KMS-11 (cell line): ENCODE data around the gene RPL12.

Source experiments
- H2AFZ ChIP-seq: fragments of 200-600 bp; sonication (generic); 2 replicates; pipeline ENCODE4 v1.6.1; 2016; ENCODE audit warnings: antibody characterized with exemption, mixed run types, low read depth
- H3K27ac ChIP-seq: fragments of 200-600 bp; sonication (generic); 2 replicates; pipeline ENCODE4 v1.6.1; 2016; ENCODE audit warnings: mild to moderate bottlenecking, mixed run types
- H3K27me3 ChIP-seq: fragments of 200-600 bp; sonication (generic); 2 replicates; pipeline ENCODE4 v1.6.1; 2017; ENCODE audit warnings: mild to moderate bottlenecking, low read depth, mixed run types, moderate library complexity; ENCODE audit not compliant: insufficient read depth
- H3K36me3 ChIP-seq: fragments of 200-600 bp; sonication (generic); 2 replicates; pipeline ENCODE4 v1.6.1; 2017; ENCODE audit warnings: mild to moderate bottlenecking, mixed run types; ENCODE audit not compliant: insufficient read depth
- H3K4me1 ChIP-seq: fragments of 200-600 bp; sonication (generic); 2 replicates; pipeline ENCODE4 v1.6.1; 2016; ENCODE audit warnings: mild to moderate bottlenecking, low read depth, mixed run types; ENCODE audit not compliant: poor library complexity, severe bottlenecking
- H3K4me2 ChIP-seq: fragments of 200-600 bp; sonication (generic); 2 replicates; pipeline ENCODE4 v1.7.0; 2016; ENCODE audit warnings: mild to moderate bottlenecking, mixed run types
- H3K4me3 ChIP-seq: fragments of 200-600 bp; sonication (generic); IDR thresholded peaks from 2 replicates; pipeline ENCODE4 v1.6.1; 2017; ENCODE audit warnings: low read depth, low read length, mixed read lengths; ENCODE audit not compliant: insufficient read depth
- H3K79me2 ChIP-seq: fragments of 200-600 bp; sonication (generic); 2 replicates; pipeline ENCODE4 v1.6.1; 2016; ENCODE audit warnings: low read depth, mixed run types; ENCODE audit not compliant: insufficient read depth
- H3K9ac ChIP-seq: fragments of 200-600 bp; sonication (generic); 2 replicates; pipeline ENCODE4 v1.6.1; 2016; ENCODE audit warnings: mild to moderate bottlenecking, mixed run types
- H4K20me1 ChIP-seq: fragments of 200-600 bp; sonication (generic); 2 replicates; pipeline ENCODE4 v1.6.1; 2016; ENCODE audit warnings: mild to moderate bottlenecking, mixed run types; ENCODE audit not compliant: insufficient read depth
- TF ChIP-seq, protein P1 (sequence below): fragments of 200-600 bp; sonication (generic); conservative IDR thresholded peaks from 2 replicates; pipeline ENCODE4 v1.6.1; 2017; ENCODE audit warnings: low read depth, mild to moderate bottlenecking, antibody characterized with exemption, low read length, moderate library complexity, mixed read lengths

Gene RPL12

GRCh38 chr9:127457191-127457878 is 6.1 kb upstream of the RPL12 start:
- Histone ChIP-seq H3K36me3 (no peaks in the 10 kb centered on the region), H3K4me3 (no peak overlapping the region), H3K27ac (no peak overlapping the region)

GRCh38 chr9:127455324-127455992 is 4.3 kb upstream of the RPL12 start:
- Histone ChIP-seq H4K20me1 (no peaks in the 10 kb centered on the region), H3K27me3 (no peaks in the 10 kb centered on the region), H3K4me3 (no peak overlapping the region), H3K9ac (no peak overlapping the region), H3K79me2 (peaks cover 8% of the 10 kb centered on the region), H3K36me3 (peaks cover 1% of the 10 kb centered on the region; the same call in 1 of the 2 replicates), H3K27ac (no peak overlapping the region), H2AFZ (no peak overlapping the region), H3K4me1 (peaks cover 9% of the 10 kb centered on the region), H3K4me2 (no peak overlapping the region)
- TF ChIP-seq, protein P1, sequence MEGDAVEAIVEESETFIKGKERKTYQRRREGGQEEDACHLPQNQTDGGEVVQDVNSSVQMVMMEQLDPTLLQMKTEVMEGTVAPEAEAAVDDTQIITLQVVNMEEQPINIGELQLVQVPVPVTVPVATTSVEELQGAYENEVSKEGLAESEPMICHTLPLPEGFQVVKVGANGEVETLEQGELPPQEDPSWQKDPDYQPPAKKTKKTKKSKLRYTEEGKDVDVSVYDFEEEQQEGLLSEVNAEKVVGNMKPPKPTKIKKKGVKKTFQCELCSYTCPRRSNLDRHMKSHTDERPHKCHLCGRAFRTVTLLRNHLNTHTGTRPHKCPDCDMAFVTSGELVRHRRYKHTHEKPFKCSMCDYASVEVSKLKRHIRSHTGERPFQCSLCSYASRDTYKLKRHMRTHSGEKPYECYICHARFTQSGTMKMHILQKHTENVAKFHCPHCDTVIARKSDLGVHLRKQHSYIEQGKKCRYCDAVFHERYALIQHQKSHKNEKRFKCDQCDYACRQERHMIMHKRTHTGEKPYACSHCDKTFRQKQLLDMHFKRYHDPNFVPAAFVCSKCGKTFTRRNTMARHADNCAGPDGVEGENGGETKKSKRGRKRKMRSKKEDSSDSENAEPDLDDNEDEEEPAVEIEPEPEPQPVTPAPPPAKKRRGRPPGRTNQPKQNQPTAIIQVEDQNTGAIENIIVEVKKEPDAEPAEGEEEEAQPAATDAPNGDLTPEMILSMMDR: peak; percentile 38; the same call in 1 of the 2 replicates

More at GRCh38 chr9:127457191-127457878, 6.1 kb upstream of the RPL12 start:
- no peak overlapping the region for H3K4me2 ChIP-seq
- no peaks in the 10 kb centered on the region for H3K27me3 ChIP-seq
- no peaks in the 10 kb centered on the region for H4K20me1 ChIP-seq
- TF ChIP-seq, protein P1: no peak
- H2AFZ ChIP-seq: no peak overlapping the region
- peaks cover 8% of the 10 kb centered on the region for H3K4me1 ChIP-seq
- no peak overlapping the region for H3K9ac ChIP-seq
- no peaks in the 10 kb centered on the region for H3K79me2 ChIP-seq

DNA sequence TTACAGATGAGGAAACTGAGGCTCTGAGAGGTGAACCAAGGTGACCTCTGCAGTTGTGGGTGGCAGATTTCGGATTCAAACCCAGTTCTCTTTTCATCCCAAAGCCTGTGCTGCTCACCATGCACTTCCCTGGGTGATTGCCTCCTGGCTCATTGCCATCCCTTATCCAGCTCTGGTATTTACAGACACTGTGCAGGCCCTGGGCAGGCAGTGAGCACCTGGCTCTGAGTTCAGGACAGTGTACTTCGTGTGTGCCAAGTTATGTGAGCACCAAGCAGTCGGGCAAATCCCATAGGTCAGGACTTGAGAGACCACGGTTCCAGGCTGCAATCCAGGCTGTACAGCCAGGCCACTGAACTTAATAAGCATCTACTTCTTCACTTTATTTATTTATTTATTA is 1.5 kb upstream of the RPL12 start:
- Histone ChIP-seq H3K4me2 (peak overlapping the region; percentile 65; the same call in 1 of the 2 replicates), H4K20me1 (peaks cover 9% of the 10 kb centered on the region; the same call in 1 of the 2 replicates), H3K27ac (no peak overlapping the region), H3K79me2 (peaks cover 34% of the 10 kb centered on the region), H3K4me1 (peaks cover 22% of the 10 kb centered on the region), H2AFZ (peak overlapping the region; percentile 65; the same call in 1 of the 2 replicates), H3K36me3 (peaks cover 29% of the 10 kb centered on the region; the same call in 1 of the 2 replicates), H3K4me3 (no peak overlapping the region), H3K27me3 (no peaks in the 10 kb centered on the region), H3K9ac (no peak overlapping the region; the same call in 1 of the 2 replicates)
- TF ChIP-seq, protein P1: no peak

- Histone ChIP-seq H3K4me3 (no peak overlapping the region), H2AFZ (peak overlapping the region; percentile 65), H4K20me1 (peaks cover 9% of the 10 kb centered on the region; the same call in 1 of the 2 replicates), H3K36me3 (peaks cover 32% of the 10 kb centered on the region; the same call in 1 of the 2 replicates), H3K9ac (peak overlapping the region; percentile 99), H3K79me2 (peaks cover 36% of the 10 kb centered on the region), H3K27ac (peak overlapping the region; percentile 93), H3K4me2 (peak overlapping the region; percentile 65), H3K27me3 (no peaks in the 10 kb centered on the region), H3K4me1 (peaks cover 22% of the 10 kb centered on the region)
- TF ChIP-seq, protein P1: no peak
Observed at GRCh38 chr9:127451858-127452656, 851 bp upstream of the RPL12 start.
